Thoracic aorta (tissue), 2 donors: ENCODE data around the gene ARID1A. TPM values are rescaled to one million over a fixed set of nuclear protein-coding genes. Genes with fewer than 3 reads are reported as not detected.

ENCODE experiments used
- ATAC-seq: fragments of 150-250 bp; one replicate; pipeline ENCODE4 v1.8.0; 2017; ENCODE audit warnings: low read depth; ENCODE audit not compliant: insufficient number of reproducible peaks, low FRiP score
- DNase-seq: peaks from one replicate; pipeline ENCODE4 v3.0.0-alpha.2; 2020; ENCODE audit warnings: low spot score
- H3K27ac ChIP-seq, 2 donors: fragments of 200-600 bp; sonication (generic); 1 replicate in 1 of 2; 2 replicates in 1 of 2; pipeline ENCODE4 v1.5.1; 2016; ENCODE audit warnings: mild to moderate bottlenecking in 2 of 2, moderate library complexity in 2 of 2
- H3K27me3 ChIP-seq: fragments of 200-600 bp; sonication (generic); replicated peaks from 2 replicates; pipeline ENCODE4 v1.6.0; 2016; ENCODE audit warnings: mild to moderate bottlenecking; ENCODE audit not compliant: insufficient read depth
- H3K36me3 ChIP-seq: fragments of 200-600 bp; sonication (generic); one replicate; pipeline ENCODE4 v1.5.1; 2016
- H3K4me1 ChIP-seq, 2 donors: fragments of 200-600 bp; sonication (generic); 1 replicate in 1 of 2; 2 replicates in 1 of 2; pipeline versions ENCODE4 v1.5.1 to v1.6.0; 2016; ENCODE audit warnings: low read depth in 2 of 2, mild to moderate bottlenecking in 1 of 2; ENCODE audit not compliant: control insufficient read depth in 1 of 2
- H3K4me3 ChIP-seq: fragments of 200-600 bp; sonication (generic); 2 replicates; pipeline ENCODE4 v1.5.1; 2016; ENCODE audit warnings: mild to moderate bottlenecking
- H3K9me3 ChIP-seq: fragments of 200-600 bp; sonication (generic); 2 replicates; pipeline ENCODE4 v1.5.1; 2016
- CTCF ChIP-seq: fragments of 200-600 bp; sonication (generic); IDR thresholded peaks from one replicate; pipeline ENCODE4 v1.5.1; 2019; ENCODE audit warnings: antibody characterized with exemption
- total RNA-seq, 2 donors: library from RNA; depleted of rRNA; stranded (reverse); fragments of >200 nt; gene quantifications; one replicate each; pipeline versions ENCODE4 v1.1.0 to v1.2.3, GENCODE V29; 2016

The ARID1A gene
- total RNA-seq, 2 donors from 2014 or later = 53.6 to 69.2 TPM

- H3K4me1 ChIP-seq = peaks cover 11 to 18% of the 10 kb centered on the region in 2 donors
- peaks cover 15% of the 10 kb centered on the region for H3K36me3 ChIP-seq
- H3K27ac ChIP-seq = no peak overlapping the region
- DNase-seq (no peak), ATAC-seq (no peak)
- no peak for TF ChIP-seq CTCF
- no peaks in the 10 kb centered on the region for H3K27me3 ChIP-seq
- no peak overlapping the region for H3K4me3 ChIP-seq
- H3K9me3 ChIP-seq = no peaks in the 10 kb centered on the region
Measured at GRCh38 chr1:26791148-26791547, 95.3 kb downstream of the ARID1A start.

- H3K9me3 ChIP-seq = no peaks in the 10 kb centered on the region
- H3K27ac ChIP-seq = no peak overlapping the region
- H3K4me3 ChIP-seq = no peak overlapping the region
- no peak for DNase-seq
- no peak for ATAC-seq
- no peaks in the 10 kb centered on the region for H3K27me3 ChIP-seq
- peaks cover 7 to 14% of the 10 kb centered on the region in 2 donors for H3K4me1 ChIP-seq
- H3K36me3 ChIP-seq = peaks cover 15% of the 10 kb centered on the region
- TF ChIP-seq CTCF = no peak
Measured at GRCh38 chr1:26791626-26792025, 95.8 kb downstream of the ARID1A start.

GRCh38 chr1:26792924-26793323 lies 97.1 kb downstream of the ARID1A start:
- ATAC-seq = no peak
- peaks cover 18% of the 10 kb centered on the region for H3K36me3 ChIP-seq
- H3K4me3 ChIP-seq = no peak overlapping the region
- H3K4me1 ChIP-seq = peaks cover 0 to 6% of the 10 kb centered on the region in 2 donors
- no peak overlapping the region for H3K27ac ChIP-seq
- TF ChIP-seq CTCF = no peak
- no peaks in the 10 kb centered on the region for H3K9me3 ChIP-seq
- DNase-seq = no peak
- H3K27me3 ChIP-seq = no peaks in the 10 kb centered on the region

GRCh38 chr1:26794391-26794790 lies 98.6 kb downstream of the ARID1A start:
- ATAC-seq (no peak), DNase-seq (no peak)
- no peak overlapping the region for H3K27ac ChIP-seq
- no peak overlapping the region for H3K4me3 ChIP-seq
- no peak for TF ChIP-seq CTCF
- peaks cover 0 to 6% of the 10 kb centered on the region in 2 donors for H3K4me1 ChIP-seq
- peaks cover 18% of the 10 kb centered on the region for H3K36me3 ChIP-seq
- H3K9me3 ChIP-seq = no peaks in the 10 kb centered on the region
- no peaks in the 10 kb centered on the region for H3K27me3 ChIP-seq

GRCh38 chr1:26797627-26798026 lies 101.8 kb downstream of the ARID1A start:
- DNase-seq (no peak), ATAC-seq (no peak)
- no peaks in the 10 kb centered on the region for H3K27me3 ChIP-seq
- no peaks in the 10 kb centered on the region for H3K9me3 ChIP-seq
- H3K4me1 ChIP-seq = peaks cover 6 to 18% of the 10 kb centered on the region in 2 donors
- no peak overlapping the region for H3K27ac ChIP-seq
- H3K4me3 ChIP-seq = no peak overlapping the region
- no peak for TF ChIP-seq CTCF
- H3K36me3 ChIP-seq = peaks cover 18% of the 10 kb centered on the region
